ENCODE measurements around the gene ATAD2B.

Gene ATAD2B

DNA sequence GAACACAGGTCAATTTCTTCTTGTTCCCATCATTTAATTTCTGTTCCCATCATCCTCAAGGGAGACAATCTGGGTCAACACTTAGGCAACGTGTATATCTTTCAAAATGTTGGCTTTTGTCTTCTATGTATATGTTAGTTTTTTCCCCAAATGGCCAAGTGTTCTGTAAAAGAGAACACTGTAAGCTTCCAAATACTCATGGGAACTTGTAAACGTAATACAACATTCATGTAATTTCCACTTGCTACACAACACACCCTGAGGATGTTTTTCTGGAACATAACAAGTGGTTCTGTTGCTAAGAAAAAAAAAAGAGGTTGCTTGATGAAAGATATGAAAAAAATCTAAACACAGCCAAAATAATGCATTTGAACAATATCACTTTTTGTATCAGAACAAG is 149.1 kb downstream of the ATAD2B start:
- intact Hi-C loops (cut with DNase I; ENCODE audit: low total_unique reads), result no loop called here
- Histone ChIP-seq H3K27ac (no peak overlapping the region), H3K9me3 (no peaks in the 10 kb centered on the region), H3K36me3 (peaks cover 14 to 20% (median 16%) of the 10 kb centered on the region in 3 donors), H3K4me1 (no peaks in the 10 kb centered on the region), H3K27me3 (no peaks in the 10 kb centered on the region), H3K4me3 (no peak overlapping the region)
- TF ChIP-seq, protein P1, sequence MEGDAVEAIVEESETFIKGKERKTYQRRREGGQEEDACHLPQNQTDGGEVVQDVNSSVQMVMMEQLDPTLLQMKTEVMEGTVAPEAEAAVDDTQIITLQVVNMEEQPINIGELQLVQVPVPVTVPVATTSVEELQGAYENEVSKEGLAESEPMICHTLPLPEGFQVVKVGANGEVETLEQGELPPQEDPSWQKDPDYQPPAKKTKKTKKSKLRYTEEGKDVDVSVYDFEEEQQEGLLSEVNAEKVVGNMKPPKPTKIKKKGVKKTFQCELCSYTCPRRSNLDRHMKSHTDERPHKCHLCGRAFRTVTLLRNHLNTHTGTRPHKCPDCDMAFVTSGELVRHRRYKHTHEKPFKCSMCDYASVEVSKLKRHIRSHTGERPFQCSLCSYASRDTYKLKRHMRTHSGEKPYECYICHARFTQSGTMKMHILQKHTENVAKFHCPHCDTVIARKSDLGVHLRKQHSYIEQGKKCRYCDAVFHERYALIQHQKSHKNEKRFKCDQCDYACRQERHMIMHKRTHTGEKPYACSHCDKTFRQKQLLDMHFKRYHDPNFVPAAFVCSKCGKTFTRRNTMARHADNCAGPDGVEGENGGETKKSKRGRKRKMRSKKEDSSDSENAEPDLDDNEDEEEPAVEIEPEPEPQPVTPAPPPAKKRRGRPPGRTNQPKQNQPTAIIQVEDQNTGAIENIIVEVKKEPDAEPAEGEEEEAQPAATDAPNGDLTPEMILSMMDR (IDR thresholded peaks at IDR 0.05), result no peak
- no peak for DNase-seq

GRCh38 chr2:23776021-23776420 is 150.9 kb downstream of the ATAD2B start:
- DNase-seq, result no peak
- intact Hi-C loops (cut with DNase I; ENCODE audit: low total_unique reads), result no loop called here
- Histone ChIP-seq H3K27ac (no peak overlapping the region), H3K4me1 (no peaks in the 10 kb centered on the region), H3K9me3 (no peaks in the 10 kb centered on the region), H3K27me3 (no peaks in the 10 kb centered on the region), H3K4me3 (no peak overlapping the region), H3K36me3 (peaks cover 18 to 30% (median 24%) of the 10 kb centered on the region in 3 donors)
- TF ChIP-seq, protein P1 (IDR thresholded peaks at IDR 0.05), result no peak

DNA sequence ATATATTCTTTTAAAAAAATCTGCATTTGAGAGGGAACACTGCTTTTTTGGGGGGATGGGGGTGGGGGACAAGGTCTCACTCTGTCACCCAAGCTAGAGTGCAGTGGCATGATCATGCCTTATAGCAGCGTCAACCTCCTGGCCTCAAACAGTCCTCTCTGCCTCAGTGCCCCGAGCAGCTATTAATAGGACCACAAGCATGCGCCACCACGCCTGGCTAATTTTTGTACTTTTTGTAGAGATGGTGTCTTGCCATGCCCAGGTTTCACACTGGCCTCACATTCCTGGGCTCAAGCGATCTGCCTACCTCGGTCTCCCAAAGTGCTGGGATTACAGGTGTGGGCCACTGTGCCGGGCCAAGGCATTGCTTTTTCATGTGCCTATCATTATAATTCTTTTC is 154.2 kb downstream of the ATAD2B start:
- H3K27me3 ChIP-seq, result no peaks in the 10 kb centered on the region
- TF ChIP-seq, protein P1 (IDR thresholded peaks at IDR 0.05), result no peak
- H3K4me3 ChIP-seq, result no peak overlapping the region
- intact Hi-C loops (cut with DNase I; ENCODE audit: low total_unique reads), result no loop called here
- DNase-seq, result no peak
- no peak overlapping the region for H3K27ac ChIP-seq
- no peaks in the 10 kb centered on the region for H3K4me1 ChIP-seq
- peaks cover 22 to 28% (median 25%) of the 10 kb centered on the region in 3 donors for H3K36me3 ChIP-seq
- H3K9me3 ChIP-seq, result no peaks in the 10 kb centered on the region

GRCh38 chr2:23772056-23772455 is 154.9 kb downstream of the ATAD2B start:
- Histone ChIP-seq H3K27me3 (no peaks in the 10 kb centered on the region), H3K27ac (no peak overlapping the region), H3K9me3 (no peaks in the 10 kb centered on the region), H3K36me3 (peaks cover 22 to 28% (median 25%) of the 10 kb centered on the region in 3 donors), H3K4me1 (no peaks in the 10 kb centered on the region), H3K4me3 (no peak overlapping the region)
- DNase-seq, result no peak
- TF ChIP-seq, protein P1 (IDR thresholded peaks at IDR 0.05), result no peak
- intact Hi-C loops (cut with DNase I; ENCODE audit: low total_unique reads), result no loop called here

GRCh38 chr2:23769364-23769763 is 157.6 kb downstream of the ATAD2B start:
- H3K27me3 ChIP-seq, result no peaks in the 10 kb centered on the region
- DNase-seq, result no peak
- intact Hi-C loops (cut with DNase I; ENCODE audit: low total_unique reads), result no loop called here
- H3K36me3 ChIP-seq, result peaks cover 21 to 25% (median 22%) of the 10 kb centered on the region in 3 donors
- H3K4me3 ChIP-seq, result no peak overlapping the region
- TF ChIP-seq, protein P1 (IDR thresholded peaks at IDR 0.05), result no peak
- H3K9me3 ChIP-seq, result no peaks in the 10 kb centered on the region
- no peak overlapping the region for H3K27ac ChIP-seq
- no peaks in the 10 kb centered on the region for H3K4me1 ChIP-seq

Data from tibial artery (tissue), 4 donors.